ENCODE measurements around the gene PGS1.
A peak's percentile ranks its signal among the peaks of the same experiment; 100 is the strongest.
"Not testable (repeated sequence)": the region's sequence is repeated elsewhere in the genome, so short reads cannot be mapped to it uniquely, and the experiment has no call there.

PGS1 gene, protein sequence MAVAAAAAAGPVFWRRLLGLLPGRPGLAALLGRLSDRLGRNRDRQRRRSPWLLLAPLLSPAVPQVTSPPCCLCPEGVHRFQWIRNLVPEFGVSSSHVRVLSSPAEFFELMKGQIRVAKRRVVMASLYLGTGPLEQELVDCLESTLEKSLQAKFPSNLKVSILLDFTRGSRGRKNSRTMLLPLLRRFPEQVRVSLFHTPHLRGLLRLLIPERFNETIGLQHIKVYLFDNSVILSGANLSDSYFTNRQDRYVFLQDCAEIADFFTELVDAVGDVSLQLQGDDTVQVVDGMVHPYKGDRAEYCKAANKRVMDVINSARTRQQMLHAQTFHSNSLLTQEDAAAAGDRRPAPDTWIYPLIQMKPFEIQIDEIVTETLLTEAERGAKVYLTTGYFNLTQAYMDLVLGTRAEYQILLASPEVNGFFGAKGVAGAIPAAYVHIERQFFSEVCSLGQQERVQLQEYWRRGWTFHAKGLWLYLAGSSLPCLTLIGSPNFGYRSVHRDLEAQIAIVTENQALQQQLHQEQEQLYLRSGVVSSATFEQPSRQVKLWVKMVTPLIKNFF

DNA sequence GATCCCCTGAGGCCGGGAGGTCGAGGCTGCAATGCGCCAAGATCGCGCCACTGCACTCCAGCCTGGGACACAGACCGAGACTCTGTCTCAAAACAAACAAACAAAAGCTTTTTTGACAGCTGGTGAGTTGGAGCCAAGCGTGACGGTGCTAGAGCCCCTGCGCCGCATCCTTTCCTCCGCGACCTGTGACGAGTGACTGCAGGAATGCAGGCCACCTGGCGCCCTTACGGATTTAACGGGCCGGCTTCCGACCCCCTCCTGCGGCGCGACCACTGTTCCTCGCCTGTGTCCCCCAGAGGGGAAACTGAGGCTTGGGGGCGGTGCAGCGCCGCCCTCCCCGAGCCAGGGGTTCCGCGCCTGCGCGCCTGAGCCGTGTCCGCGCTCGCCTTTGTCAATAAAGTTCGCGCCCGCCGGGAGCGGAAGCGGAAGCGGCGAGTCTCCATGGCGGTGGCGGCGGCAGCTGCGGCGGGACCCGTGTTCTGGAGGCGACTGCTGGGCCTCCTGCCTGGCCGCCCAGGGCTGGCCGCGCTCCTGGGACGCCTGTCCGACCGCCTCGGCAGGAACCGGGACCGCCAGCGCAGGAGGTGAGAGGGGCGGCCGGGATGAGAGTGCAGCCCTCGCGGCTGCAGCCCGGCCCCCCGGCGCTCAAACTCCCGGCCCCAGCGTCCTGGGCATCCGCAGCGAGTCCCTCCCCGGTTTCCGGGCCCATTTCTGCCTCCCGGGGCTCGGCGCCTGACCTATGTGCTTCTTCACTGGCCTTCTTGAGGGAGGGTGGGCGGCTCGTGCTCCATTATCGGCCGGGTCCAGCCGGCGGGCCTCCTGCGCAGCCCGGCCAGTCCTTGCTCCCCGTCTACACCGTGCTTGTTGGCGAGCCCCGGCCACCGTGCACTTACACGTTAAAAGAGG lies at the start of gene PGS1:
Gene PGS1 (plus strand): TSS at position 425 of the 906 bp plus-strand sequence. CDS start 17 bp downstream, at position 442.
- peak; percentile 77 for DNase-seq

DNA sequence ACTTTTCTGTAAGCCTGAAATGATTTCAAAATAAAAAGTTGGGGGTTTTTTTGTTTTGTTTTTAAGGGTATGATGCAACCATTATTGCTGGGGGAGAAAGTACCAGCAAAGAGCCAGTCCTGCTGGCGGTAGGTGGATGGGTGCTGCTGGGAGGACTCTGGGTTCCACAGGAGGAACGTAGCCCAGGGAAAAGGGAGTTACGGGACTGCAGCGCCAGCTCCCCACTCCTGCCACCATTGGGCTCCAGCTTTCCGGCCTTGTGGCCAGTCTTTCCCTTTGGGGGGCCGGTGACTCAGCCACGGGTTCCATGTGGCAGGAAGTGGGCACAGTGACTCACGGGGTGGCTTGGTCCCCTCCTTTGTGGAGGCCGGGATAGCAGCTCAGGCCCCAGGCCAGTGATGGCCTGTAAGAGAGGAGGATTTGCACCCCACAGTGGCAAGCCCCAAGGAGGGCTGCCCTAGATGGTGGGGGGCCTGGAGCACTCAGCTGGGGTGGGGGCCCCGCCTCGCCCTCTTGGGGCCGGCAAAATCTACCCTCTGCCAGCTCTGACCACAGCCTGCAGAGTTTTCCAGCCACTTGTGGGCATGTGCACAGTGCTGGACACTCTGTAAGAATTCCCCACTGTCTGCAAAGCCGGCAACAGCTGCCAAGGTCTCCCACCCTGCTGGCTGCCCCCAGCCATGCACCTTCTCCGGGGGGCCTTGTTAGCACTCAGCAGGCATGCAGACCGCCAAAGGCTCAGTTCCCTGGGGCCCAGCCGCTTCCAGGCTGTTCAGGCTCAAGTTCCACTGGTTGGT lies 49.0 kb upstream of the PGS1 start:
- DNase-seq, result peak; percentile 18

DNA sequence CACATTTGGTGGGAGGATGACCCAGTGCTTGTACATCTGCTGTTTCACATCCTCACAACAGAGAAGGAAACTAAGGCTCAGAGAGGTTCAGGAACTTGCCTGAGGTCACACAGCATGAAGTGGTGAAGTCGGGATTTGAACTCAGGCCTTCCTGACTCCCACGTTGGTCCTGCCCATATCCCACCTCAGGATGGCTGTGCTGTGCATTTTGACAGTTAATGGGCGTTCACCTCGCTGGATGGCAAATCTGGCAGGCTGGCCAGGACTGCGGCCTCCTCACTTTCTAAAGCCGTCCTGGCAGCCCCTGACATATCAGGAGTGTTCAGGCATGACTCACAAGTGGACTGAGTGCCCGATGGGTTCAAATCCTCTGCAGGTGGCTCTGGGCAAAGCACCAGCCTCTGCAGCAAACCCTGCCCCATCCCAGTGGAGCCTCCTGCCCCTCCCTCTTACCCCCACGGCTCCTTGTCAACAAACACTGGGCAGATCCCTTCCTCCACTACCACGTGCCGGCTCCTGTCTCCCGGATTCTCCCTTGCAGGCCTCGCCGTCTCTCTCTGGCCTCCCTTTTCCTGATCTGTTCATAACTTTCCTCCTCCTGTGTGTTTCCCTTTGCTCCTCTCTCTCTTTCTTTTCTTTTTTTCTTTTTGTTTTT lies 47.8 kb upstream of the PGS1 start:
- no peak for DNase-seq

DNA sequence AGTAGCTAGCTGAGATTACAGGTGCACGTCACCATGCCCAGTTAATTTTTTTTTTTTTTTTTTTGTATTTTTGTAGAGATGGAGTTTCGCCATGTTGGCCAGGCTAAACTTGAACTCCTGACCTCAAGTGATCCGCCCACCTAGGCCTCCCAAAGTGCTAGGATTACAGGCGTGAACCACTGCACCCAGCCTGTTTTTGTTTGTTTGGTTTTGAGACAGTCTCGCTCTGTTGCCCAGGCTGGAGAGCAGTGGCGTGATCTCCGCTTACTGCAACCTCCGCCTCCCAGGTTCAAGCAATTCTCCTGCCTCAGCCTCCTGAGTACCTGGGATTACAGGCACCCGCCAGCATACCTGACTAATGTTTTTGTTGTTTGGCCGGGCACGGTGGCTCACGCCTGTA lies 47.1 kb upstream of the PGS1 start:
- not testable (repeated sequence) for DNase-seq

DNA sequence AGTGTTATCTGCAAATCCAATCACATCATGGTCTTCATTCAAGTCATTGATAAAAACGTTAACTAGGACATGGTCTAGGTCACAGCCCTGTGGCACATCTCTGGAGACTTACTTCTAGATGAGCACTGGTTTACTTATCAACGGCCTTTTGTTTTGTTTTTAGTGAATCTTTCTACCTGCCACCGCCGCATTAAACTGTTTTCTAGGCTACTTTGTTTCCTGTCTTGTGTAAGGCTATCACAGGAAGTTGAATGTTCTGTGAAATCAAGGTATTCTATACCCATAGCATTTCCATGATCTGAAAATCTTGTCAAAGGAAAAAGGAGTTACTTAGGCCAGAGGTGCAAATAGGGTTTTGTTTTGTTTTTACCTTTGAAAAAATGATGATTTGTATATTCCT lies 45.5 kb upstream of the PGS1 start:
- DNase-seq, result no peak

GRCh38 chr17:78335209-78335608 lies 43.2 kb upstream of the PGS1 start:
- DNase-seq, result no peak

DNA sequence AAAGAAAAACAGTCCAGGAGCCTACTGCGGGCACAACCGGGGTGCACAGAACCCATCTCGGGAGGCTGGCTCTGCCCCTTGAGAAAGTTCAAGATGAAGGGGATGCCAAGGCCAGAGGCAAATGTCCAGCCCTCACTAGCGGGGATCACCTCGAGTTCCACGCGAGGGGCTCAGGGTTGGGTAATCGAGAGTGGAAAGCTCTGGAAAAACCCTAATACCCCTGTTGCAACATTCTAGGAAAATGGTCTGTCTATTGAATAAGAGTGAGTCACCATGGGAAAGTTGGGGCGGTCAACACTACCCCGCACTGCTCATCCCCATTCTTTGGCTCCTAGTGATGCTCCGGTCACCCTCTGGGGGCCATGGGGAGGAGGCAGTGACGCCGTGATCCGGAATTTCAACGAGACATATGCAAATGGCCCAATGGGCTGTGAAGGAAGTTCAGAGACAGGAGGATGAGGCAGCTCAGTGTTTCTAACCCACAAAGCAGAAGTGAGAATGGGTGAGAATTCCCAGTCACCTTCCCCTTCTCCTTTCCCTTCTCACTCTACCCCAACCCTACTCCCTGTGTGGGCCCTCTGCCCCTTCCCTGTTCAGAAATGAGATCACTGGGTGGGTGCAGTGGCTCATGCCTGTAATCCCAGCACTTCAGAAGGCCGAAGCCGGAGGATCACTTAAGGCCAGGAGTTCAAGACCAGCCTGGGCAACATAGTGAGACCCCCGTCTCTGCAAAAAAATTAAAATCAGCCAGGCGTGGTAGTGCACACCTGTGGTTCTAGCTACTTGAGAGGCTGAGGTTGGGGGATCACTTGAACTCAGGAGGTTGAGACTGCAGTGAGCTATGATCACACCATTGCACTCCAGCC lies 41.0 kb upstream of the PGS1 start:
- DNase-seq, result no peak

- DNase-seq, result peak; percentile 17
Observed at GRCh38 chr17:78338486-78339259, 39.8 kb upstream of the PGS1 start.

DNA sequence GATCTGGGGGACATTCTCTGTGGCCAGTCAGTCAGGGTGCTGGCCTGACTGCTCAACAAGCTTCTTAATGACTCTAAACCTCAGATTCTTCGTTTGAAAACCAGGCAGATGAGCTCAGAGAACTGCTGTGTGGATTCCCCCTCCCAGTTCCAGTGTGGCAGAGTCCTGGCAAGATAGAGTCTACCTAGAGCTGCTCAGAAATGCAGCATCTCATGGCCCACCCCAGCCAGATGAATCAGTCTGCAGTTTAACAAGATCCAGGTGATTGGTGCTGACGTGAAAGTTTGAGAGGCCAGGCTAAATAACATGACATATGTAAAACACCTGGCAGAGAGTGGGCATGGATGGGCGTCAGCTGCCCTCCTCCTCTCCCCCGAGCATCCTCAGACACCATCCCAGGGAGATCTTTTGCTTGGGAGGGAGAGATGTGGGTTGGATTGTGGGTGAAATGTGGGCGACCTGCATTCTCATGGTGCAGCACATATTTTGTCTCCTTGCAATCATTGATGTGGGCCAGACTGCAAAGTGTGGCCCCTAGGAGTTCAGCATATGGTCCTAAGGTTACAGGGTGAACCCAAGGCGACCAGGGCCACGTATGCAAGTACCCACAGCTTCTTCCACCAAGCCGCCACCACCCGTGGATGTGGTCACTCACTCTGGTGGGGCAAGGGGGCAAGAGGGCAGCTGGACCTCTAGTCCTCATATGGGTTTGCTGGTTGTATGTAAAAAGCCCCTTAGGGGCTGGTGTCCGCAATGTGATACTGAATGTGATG lies 38.1 kb upstream of the PGS1 start:
- no peak for DNase-seq

DNA sequence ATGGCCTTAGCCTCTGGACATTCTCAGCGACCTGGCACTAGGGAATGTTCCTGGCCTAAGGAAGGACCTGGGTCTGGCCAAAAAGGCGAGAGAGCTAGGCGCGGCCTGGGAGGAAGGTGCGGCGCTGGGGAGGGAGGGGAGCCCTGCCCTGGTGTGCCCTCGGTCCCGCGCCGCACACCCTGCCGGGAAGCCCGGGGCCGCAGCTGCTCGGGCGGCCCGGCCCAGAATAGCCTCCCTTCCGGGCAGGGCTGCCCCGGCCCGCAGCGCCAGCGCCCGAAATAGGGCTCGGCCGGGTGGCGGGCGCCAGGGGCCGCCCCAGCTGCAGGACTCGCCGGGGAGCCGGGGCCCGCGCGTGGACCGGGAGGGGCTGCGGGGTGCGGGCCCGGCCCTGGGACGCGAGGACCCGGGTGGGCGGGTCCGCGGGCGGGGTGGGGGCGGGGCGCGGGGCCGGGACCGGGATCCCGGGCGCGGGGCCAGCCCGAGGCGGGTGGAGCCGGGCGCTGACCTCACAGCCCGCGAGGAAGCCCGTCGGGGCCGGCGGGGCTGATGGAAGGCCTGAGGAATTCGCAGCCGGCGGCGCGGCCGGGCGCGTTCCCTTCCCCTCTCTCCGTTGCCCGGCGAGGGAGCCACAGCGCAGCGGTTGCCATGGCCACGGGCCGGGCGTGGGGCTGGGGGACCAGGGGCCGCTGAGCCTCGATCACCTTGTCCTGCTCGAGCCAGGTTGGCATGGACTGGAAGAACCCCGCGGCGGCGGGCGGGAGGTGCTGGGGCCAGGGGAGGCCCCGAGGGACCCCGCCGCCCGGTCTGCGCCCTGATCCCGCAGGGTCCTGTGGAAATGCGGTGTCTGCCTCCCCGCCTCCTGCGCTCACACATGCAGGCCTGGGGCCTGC lies 36.6 kb upstream of the PGS1 start:
- DNase-seq, result peak; percentile 22

GRCh38 chr17:78342449-78343186 lies 35.8 kb upstream of the PGS1 start:
- no peak for DNase-seq

DNA sequence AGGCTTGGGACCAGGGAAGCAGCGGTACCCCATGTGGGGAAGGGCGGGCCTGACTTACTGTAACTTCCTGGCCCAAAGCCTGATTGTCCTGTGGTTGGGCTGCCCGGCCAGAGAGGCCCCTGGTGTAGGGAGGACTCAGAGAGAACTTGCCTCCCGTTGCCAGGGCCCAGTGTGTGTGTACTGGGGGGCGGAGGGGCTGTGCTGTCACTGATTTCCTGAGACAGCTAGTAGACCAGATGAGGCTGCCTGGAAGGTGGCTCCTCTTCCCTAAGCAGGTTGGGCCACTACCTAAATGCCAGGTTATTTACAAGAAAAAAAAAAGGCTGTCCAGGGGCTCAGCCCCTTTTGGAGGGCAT lies 35.3 kb upstream of the PGS1 start:
- DNase-seq, result no peak

DNA sequence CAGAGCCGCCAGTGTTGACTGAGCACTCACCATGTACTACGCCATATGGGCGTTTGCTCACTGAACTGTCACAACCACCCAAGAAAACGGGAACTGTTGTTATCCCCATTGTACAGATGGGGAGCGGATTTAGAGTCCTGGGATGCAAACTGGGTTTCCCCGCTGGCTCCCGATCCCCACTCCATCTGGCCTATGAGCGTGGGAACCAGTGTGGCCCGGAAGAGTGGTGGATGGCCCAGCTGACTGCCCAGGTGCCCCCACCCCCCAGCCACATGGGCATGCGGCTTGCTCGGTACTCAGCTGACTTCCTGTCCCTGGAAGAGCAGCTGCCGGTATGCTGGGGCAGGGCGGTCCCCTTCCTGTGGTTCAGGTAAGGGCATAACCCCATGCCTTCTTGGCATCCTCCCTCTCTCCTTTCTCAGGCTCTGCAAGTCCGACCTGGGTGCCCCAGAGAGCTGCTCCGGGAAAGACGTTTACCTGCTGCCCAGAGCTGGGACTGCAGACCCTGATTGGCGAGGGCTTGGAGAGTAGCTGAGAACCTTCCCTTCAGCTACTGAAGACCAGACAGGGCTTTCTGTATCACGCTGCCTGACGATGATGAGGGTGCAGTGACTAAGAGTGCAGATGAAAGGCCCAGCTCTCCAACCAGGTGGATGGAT lies 34.8 kb upstream of the PGS1 start:
- peak; percentile 66 for DNase-seq

DNA sequence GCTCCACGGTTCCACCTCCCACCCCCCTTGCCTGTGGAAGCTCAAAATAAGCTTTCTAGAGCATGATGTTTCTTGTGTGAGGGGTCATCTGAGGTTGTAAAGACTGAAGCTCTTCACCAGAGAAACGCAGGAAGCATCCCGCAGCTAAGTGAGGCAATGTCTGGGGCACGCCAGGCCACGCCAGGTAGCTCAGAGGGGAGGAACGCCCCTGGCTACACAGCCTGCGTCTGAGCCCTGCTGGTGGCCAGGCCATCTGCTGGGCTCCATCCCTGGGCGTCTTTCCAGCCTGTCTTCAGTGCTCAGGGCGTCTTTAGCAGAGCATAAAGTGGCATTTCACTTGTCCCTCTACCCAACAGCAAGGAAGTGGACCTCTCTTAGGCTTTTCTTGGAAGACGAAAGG lies 33.8 kb upstream of the PGS1 start:
- DNase-seq, result no peak

DNA sequence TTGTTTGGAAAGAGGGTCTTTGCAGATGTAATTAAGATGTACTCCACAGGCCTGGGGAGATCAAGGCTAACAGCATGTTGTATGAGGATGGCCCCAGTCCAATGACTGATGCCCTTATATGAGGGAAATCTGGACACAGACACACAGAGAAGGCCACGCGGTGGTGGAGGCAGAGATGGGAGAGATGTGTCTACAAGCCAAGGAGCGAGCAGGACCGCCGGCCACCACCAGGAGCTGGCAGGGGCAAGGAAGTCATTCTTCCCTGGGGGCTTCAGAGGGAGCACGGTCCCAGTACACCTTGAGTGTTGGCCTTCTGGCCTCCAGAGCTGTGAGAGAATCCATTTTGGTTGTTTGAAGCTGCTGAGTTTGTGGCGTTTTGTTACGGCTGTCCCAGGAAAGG lies 33.3 kb upstream of the PGS1 start:
- no peak for DNase-seq

- DNase-seq, result no peak
Observed at GRCh38 chr17:78345791-78346494, 32.5 kb upstream of the PGS1 start.

Data from stimulated activated naive CD4-positive, alpha-beta T cell treated with Interleukin-2 at 50 U/mL for 16 hours (primary cell).